ENCODE measurements around the gene TWIST2.

DNA sequence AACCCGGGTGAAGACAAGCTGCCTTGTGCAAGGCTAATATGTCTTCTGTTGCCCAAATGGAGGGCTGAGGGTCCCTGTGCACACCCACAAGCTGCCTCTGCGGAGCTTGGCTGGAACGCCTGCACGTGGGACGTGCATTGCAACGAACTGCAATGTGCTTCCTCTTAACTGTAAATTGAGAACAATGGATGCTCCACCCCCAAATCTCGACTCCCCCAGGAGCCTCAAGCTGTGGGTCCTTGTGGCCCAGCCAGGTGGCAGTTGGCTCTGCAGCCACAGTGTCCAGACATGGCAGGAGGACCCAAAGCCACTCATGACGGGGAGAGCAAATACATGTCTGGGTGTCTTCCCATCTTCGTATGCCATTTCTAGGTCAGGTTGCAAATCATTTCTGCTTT lies 90.1 kb downstream of the TWIST2 start:
- TF ChIP-seq, protein P1, sequence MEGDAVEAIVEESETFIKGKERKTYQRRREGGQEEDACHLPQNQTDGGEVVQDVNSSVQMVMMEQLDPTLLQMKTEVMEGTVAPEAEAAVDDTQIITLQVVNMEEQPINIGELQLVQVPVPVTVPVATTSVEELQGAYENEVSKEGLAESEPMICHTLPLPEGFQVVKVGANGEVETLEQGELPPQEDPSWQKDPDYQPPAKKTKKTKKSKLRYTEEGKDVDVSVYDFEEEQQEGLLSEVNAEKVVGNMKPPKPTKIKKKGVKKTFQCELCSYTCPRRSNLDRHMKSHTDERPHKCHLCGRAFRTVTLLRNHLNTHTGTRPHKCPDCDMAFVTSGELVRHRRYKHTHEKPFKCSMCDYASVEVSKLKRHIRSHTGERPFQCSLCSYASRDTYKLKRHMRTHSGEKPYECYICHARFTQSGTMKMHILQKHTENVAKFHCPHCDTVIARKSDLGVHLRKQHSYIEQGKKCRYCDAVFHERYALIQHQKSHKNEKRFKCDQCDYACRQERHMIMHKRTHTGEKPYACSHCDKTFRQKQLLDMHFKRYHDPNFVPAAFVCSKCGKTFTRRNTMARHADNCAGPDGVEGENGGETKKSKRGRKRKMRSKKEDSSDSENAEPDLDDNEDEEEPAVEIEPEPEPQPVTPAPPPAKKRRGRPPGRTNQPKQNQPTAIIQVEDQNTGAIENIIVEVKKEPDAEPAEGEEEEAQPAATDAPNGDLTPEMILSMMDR (IDR thresholded peaks at IDR 0.05; ENCODE audit: poor library complexity, severe bottlenecking) = no peak
- TF ChIP-seq EZH2 (IDR thresholded peaks at IDR 0.05; ENCODE audit: borderline replicate concordance, insufficient read depth, low read length, poor library complexity, severe bottlenecking) (no peak), RAD21 (conservative IDR thresholded peaks at IDR 0.05) (no peak), EP300 (conservative IDR thresholded peaks at IDR 0.05; ENCODE audit: poor library complexity, severe bottlenecking) (no peak), SMC3 (conservative IDR thresholded peaks at IDR 0.05; ENCODE audit: poor library complexity) (no peak), POLR2AphosphoS5 (IDR thresholded peaks at IDR 0.05) (no peak), TAF1 (IDR thresholded peaks at IDR 0.05; ENCODE audit: low read depth) (no peak), MXI1 (conservative IDR thresholded peaks at IDR 0.05; ENCODE audit: poor library complexity, severe bottlenecking) (no peak)
- TF ChIP-seq, protein P2, sequence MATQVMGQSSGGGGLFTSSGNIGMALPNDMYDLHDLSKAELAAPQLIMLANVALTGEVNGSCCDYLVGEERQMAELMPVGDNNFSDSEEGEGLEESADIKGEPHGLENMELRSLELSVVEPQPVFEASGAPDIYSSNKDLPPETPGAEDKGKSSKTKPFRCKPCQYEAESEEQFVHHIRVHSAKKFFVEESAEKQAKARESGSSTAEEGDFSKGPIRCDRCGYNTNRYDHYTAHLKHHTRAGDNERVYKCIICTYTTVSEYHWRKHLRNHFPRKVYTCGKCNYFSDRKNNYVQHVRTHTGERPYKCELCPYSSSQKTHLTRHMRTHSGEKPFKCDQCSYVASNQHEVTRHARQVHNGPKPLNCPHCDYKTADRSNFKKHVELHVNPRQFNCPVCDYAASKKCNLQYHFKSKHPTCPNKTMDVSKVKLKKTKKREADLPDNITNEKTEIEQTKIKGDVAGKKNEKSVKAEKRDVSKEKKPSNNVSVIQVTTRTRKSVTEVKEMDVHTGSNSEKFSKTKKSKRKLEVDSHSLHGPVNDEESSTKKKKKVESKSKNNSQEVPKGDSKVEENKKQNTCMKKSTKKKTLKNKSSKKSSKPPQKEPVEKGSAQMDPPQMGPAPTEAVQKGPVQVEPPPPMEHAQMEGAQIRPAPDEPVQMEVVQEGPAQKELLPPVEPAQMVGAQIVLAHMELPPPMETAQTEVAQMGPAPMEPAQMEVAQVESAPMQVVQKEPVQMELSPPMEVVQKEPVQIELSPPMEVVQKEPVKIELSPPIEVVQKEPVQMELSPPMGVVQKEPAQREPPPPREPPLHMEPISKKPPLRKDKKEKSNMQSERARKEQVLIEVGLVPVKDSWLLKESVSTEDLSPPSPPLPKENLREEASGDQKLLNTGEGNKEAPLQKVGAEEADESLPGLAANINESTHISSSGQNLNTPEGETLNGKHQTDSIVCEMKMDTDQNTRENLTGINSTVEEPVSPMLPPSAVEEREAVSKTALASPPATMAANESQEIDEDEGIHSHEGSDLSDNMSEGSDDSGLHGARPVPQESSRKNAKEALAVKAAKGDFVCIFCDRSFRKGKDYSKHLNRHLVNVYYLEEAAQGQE (IDR thresholded peaks at IDR 0.05; ENCODE audit: borderline replicate concordance) = no peak

Measured in neural cell (in vitro differentiated cells).